Measurements from ENCODE around the gene RAB44.

GRCh38 chr6:36780442-36781177, 83.0 kb downstream of the RAB44 start:
- TF ChIP-seq CTCF (IDR thresholded peaks at IDR 0.05) (no peak), ZFX (IDR thresholded peaks at IDR 0.05; ENCODE audit: borderline replicate concordance) (no peak)
